Adrenal gland (tissue), 5 donors: ENCODE data around the gene NPEPL1.

Experiments used
- CTCF ChIP-seq, 6 experiments: fragments of 450-650 bp in 4 of 6; fragments of 200-600 bp in 2 of 6; sonication (generic) in 1 of 6; IDR thresholded peaks; 1 replicate in 5 of 6; 2 replicates in 1 of 6; pipeline versions ENCODE4 v1.5.1 to v1.8.0; 2016 to 2021; ENCODE audit warnings: antibody characterized with exemption in 6 of 6, mild to moderate bottlenecking in 2 of 6, moderate library complexity in 1 of 6
- POLR2A ChIP-seq, 2 donors: fragments of 450-650 bp; IDR thresholded peaks; one replicate each; pipeline ENCODE4 v1.6.1; 2017; ENCODE audit warnings: antibody characterized with exemption in 2 of 2, mild to moderate bottlenecking in 2 of 2, moderate library complexity in 1 of 2
- donor health status: DM: no; HTN: no; CAD: no.

GRCh38 chr20:58694241-58695083 is 1.9 kb downstream of the NPEPL1 start:
- TF ChIP-seq CTCF (IDR thresholded peaks at IDR 0.05) (no peak), POLR2A (IDR thresholded peaks at IDR 0.05) (no peak)
